H1 (cell line): ENCODE measurements around the gene GNG7. TPM values are rescaled to one million over a fixed set of nuclear protein-coding genes. Genes with fewer than 3 reads are reported as not detected.

Experiments used
- CTCF ChIA-PET: fragments of 300-600 bp; sonication (Branson Sonifier 250); formaldehyde crosslinking; loops from one replicate; lab custom pipeline; 2021; ENCODE audit not compliant: partially characterized antibody; lab: Charles Lee
- POLR2A ChIA-PET: fragments of 300-600 bp; sonication (Branson Sonifier 250); formaldehyde crosslinking; loops from one replicate; lab custom pipeline; 2021; ENCODE audit warnings: inconsistent platforms; ENCODE audit not compliant: partially characterized antibody; lab: Charles Lee
- DNase-seq, 2 experiments: peaks; one replicate each; pipeline versions ENCODE4 v3.0.0 to v3.0.0-alpha.2; 2010 to 2022; ENCODE audit warnings: low spot score in 2 of 2, low read depth in 1 of 2, mixed read lengths in 1 of 2
- FAIRE-seq: peaks from 2 replicates; lab custom pipeline; 2011; peaks lifted over from hg19 to GRCh38; lab: Jason Lieb, UNC
- H2AFZ ChIP-seq: 2 replicates; pipeline ENCODE4 v1.8.1; 2012; ENCODE audit warnings: low read length, inconsistent platforms
- H2AK5ac ChIP-seq: 2 replicates; pipeline ENCODE4 v1.6.1; 2013; ENCODE audit warnings: low read depth, low read length
- H2BK120ac ChIP-seq: replicated peaks from 2 replicates; pipeline ENCODE3; 2013; ENCODE audit warnings: low read depth, low read length, inconsistent platforms
- H2BK12ac ChIP-seq: 2 replicates; pipeline ENCODE4 v1.6.1; 2013; ENCODE audit warnings: low read depth, low read length
- H2BK15ac ChIP-seq: 2 replicates; pipeline ENCODE4 v1.6.1; 2013; ENCODE audit warnings: low read length
- H2BK20ac ChIP-seq: 2 replicates; pipeline ENCODE4 v1.6.1; 2013; ENCODE audit warnings: low read length
- H2BK5ac ChIP-seq: 2 replicates; pipeline ENCODE4 v1.6.1; 2013; ENCODE audit warnings: low read depth, low read length
- H3K14ac ChIP-seq: 2 replicates; pipeline ENCODE4 v1.6.1; 2013; ENCODE audit warnings: inconsistent platforms; ENCODE audit not compliant: insufficient read length
- H3K18ac ChIP-seq: 2 replicates; pipeline ENCODE4 v1.6.1; 2013; ENCODE audit warnings: low read length; ENCODE audit errors: extremely low read depth
- H3K23ac ChIP-seq: 2 replicates; pipeline ENCODE4 v1.6.1; 2013; ENCODE audit warnings: inconsistent platforms; ENCODE audit not compliant: insufficient read length
- H3K23me2 ChIP-seq: 2 replicates; pipeline ENCODE4 v1.6.1; 2013; ENCODE audit warnings: low read depth, low read length
- H3K27ac ChIP-seq: 2 replicates; pipeline ENCODE4 v1.6.1; 2011; ENCODE audit warnings: low read depth, low read length, inconsistent platforms
- H3K27me3 ChIP-seq, 4 experiments: replicated peaks in 1 of 4; 1 replicate in 1 of 4; 2 replicates in 3 of 4; pipeline versions ENCODE4 v1.6.1 to v1.8.1; 2011 to 2013; ENCODE audit warnings: low read length in 3 of 4, mild to moderate bottlenecking in 3 of 4, inconsistent platforms in 2 of 4, mixed read lengths in 2 of 4, moderate library complexity in 1 of 4; ENCODE audit not compliant: control insufficient read depth in 3 of 4, insufficient read depth in 3 of 4; ENCODE audit errors: extremely low read depth in 1 of 4
- H3K36me3 ChIP-seq, 4 experiments: 2 replicates each; pipeline versions ENCODE4 v1.6.1 to v1.8.1; 2011 to 2013; ENCODE audit warnings: mild to moderate bottlenecking in 4 of 4, low read length in 3 of 4, moderate library complexity in 2 of 4, control low read depth in 1 of 4, inconsistent platforms in 1 of 4; ENCODE audit not compliant: insufficient read depth in 4 of 4, control insufficient read depth in 2 of 4
- H3K4ac ChIP-seq: replicated peaks from 2 replicates; pipeline ENCODE3; 2013; ENCODE audit warnings: low read length, low read depth, mixed read lengths, inconsistent platforms; ENCODE audit not compliant: insufficient read length
- H3K4me1 ChIP-seq, 4 experiments: replicated peaks in 1 of 4; 1 replicate in 1 of 4; 2 replicates in 3 of 4; pipeline versions ENCODE4 v1.6.1 to v1.8.1; 2011 to 2013; ENCODE audit warnings: low read length in 3 of 4, inconsistent platforms in 2 of 4, mixed read lengths in 1 of 4; ENCODE audit not compliant: insufficient read depth in 4 of 4, control insufficient read depth in 3 of 4
- H3K4me2 ChIP-seq, 2 experiments: 2 replicates each; pipeline versions ENCODE4 v1.6.1 to v1.8.1; 2011 to 2013; ENCODE audit warnings: low read depth in 2 of 2, low read length in 2 of 2, control low read depth in 1 of 2, inconsistent platforms in 1 of 2, mild to moderate bottlenecking in 1 of 2; ENCODE audit not compliant: insufficient read depth in 1 of 2
- H3K4me3 ChIP-seq, 4 experiments: fragments of 200-600, 300-600 bp in 1 of 4; sonication (generic), shearing (Covaris generic), sonication (Bioruptor Twin) in 1 of 4; 2 replicates each; pipeline versions ENCODE4 v1.5.1 to v1.8.1; 2011 to 2016; ENCODE audit warnings: low read length in 4 of 4, low read depth in 3 of 4, control low read depth in 2 of 4, inconsistent platforms in 2 of 4, mild to moderate bottlenecking in 2 of 4, mixed read lengths in 1 of 4, moderate library complexity in 1 of 4; ENCODE audit not compliant: insufficient read depth in 2 of 4; ENCODE audit errors: extremely low read depth in 1 of 4
- H3K56ac ChIP-seq: replicated peaks from 2 replicates; pipeline ENCODE3; 2013; ENCODE audit warnings: low read depth, mild to moderate bottlenecking, mixed read lengths, low read length, inconsistent platforms; ENCODE audit not compliant: insufficient read length
- H3K79me1 ChIP-seq: 2 replicates; pipeline ENCODE4 v1.6.1; 2013; ENCODE audit warnings: low read depth, low read length, control low read depth
- H3K79me2 ChIP-seq, 2 experiments: 2 replicates each; pipeline versions ENCODE4 v1.6.1 to v1.8.1; 2012 to 2013; ENCODE audit warnings: low read length in 2 of 2, mild to moderate bottlenecking in 2 of 2, inconsistent platforms in 1 of 2; ENCODE audit not compliant: insufficient read depth in 2 of 2, control insufficient read depth in 1 of 2
- H3K9ac ChIP-seq, 4 experiments: replicated peaks in 1 of 4; 1 replicate in 1 of 4; 2 replicates in 3 of 4; pipeline versions ENCODE4 v1.6.1 to v1.8.1; 2011 to 2013; ENCODE audit warnings: low read depth in 3 of 4, low read length in 3 of 4, control low read depth in 2 of 4, mild to moderate bottlenecking in 2 of 4, moderate library complexity in 2 of 4, inconsistent platforms in 1 of 4; ENCODE audit errors: extremely low read depth in 1 of 4
- H3K9me3 ChIP-seq, 2 experiments: 2 replicates each; pipeline versions ENCODE4 v1.6.1 to v1.8.1; 2012 to 2013; ENCODE audit warnings: mild to moderate bottlenecking in 2 of 2, moderate library complexity in 2 of 2, control low read depth in 1 of 2, inconsistent platforms in 1 of 2, low read depth in 1 of 2, low read length in 1 of 2, mixed read lengths in 1 of 2; ENCODE audit not compliant: insufficient read depth in 2 of 2
- H4K20me1 ChIP-seq, 2 experiments: replicated peaks in 1 of 2; 2 replicates each; pipeline versions ENCODE3 to v1.8.1; 2011 to 2013; ENCODE audit warnings: inconsistent platforms in 2 of 2, low read length in 2 of 2, mild to moderate bottlenecking in 1 of 2; ENCODE audit not compliant: insufficient read depth in 2 of 2, control insufficient read depth in 1 of 2
- H4K5ac ChIP-seq: 2 replicates; pipeline ENCODE4 v1.6.1; 2013; ENCODE audit warnings: low read length, low read depth, mixed read lengths, inconsistent platforms; ENCODE audit not compliant: insufficient read length
- H4K8ac ChIP-seq: 2 replicates; pipeline ENCODE4 v1.8.0; 2013; ENCODE audit warnings: mild to moderate bottlenecking, moderate library complexity, low read length, inconsistent platforms; ENCODE audit not compliant: insufficient read depth; ENCODE audit errors: extremely low read depth
- H4K91ac ChIP-seq: replicated peaks from 2 replicates; pipeline ENCODE3; 2013; ENCODE audit warnings: low read length, mixed read lengths, inconsistent platforms; ENCODE audit not compliant: insufficient read length
- CBX5 ChIP-seq: fragments of 300-800, 300-1000 bp; sonication (generic); IDR thresholded peaks from 2 replicates; pipeline ENCODE4 v1.7.1; 2016; ENCODE audit warnings: antibody characterized with exemption, low read length, low read depth
- CTBP2 ChIP-seq: IDR thresholded peaks from 2 replicates; pipeline ENCODE4 v1.7.0; 2011; ENCODE audit warnings: borderline replicate concordance, mild to moderate bottlenecking, moderate library complexity, mixed read lengths, low read length; ENCODE audit not compliant: insufficient read depth, insufficient read length
- TBP ChIP-seq: IDR thresholded peaks from 2 replicates; pipeline ENCODE4 v1.6.1; 2011; ENCODE audit warnings: low read depth, low read length, improper control_type of control experiment
- WGBS, 2 experiments: shearing (Covaris generic) in 1 of 2; methylation state at CpG; one replicate each; pipeline versions ENCODE4 v1.1.6 to v1.1.7; 2013 to 2015; ENCODE audit warnings: low lambda C conversion rate in 2 of 2, mixed read lengths in 2 of 2, inconsistent platforms in 1 of 2, low coverage in 1 of 2, missing lambda C conversion rate in 1 of 2; ENCODE audit not compliant: insufficient replicate concordance in 2 of 2, insufficient coverage in 1 of 2, insufficient read length in 1 of 2; ENCODE audit errors: extremely low coverage in 1 of 2, missing lambda C conversion rate in 1 of 2; 5-methylcytosine and 5-hydroxymethylcytosine counted together
- polyA plus RNA-seq, 7 experiments: library from polyadenylated mRNA; depleted of rRNA in 3 of 7; stranded (reverse) in 5 of 7; unstranded in 2 of 7; fragments of >200 nt in 5 of 7; fragments of 200-250 nt in 2 of 7; gene quantifications; 1 replicate in 5 of 7; 2 replicates in 1 of 7; 4 replicates in 1 of 7; pipeline versions ENCODE4 v1.2.1 to v1.2.3, GENCODE V29; 2011 to 2013; ENCODE audit warnings: missing spikeins in 2 of 7, mixed read lengths in 2 of 7
- total RNA-seq: library from RNA; stranded (reverse); fragmentation: NEBNext Ultra II Directional; extraction: Animal tissue kit (Norgen Biotek cat#: 25700); gene quantifications from 2 replicates; pipeline ENCODE4 v1.2.1, GENCODE V29; 2021

The GNG7 gene
- total and polyA plus RNA-seq, 2 of the 8 experiments (the other 6 are each of a cell fraction or from before 2014, with no cell fraction given): 2.8 to 7.8 TPM

DNA sequence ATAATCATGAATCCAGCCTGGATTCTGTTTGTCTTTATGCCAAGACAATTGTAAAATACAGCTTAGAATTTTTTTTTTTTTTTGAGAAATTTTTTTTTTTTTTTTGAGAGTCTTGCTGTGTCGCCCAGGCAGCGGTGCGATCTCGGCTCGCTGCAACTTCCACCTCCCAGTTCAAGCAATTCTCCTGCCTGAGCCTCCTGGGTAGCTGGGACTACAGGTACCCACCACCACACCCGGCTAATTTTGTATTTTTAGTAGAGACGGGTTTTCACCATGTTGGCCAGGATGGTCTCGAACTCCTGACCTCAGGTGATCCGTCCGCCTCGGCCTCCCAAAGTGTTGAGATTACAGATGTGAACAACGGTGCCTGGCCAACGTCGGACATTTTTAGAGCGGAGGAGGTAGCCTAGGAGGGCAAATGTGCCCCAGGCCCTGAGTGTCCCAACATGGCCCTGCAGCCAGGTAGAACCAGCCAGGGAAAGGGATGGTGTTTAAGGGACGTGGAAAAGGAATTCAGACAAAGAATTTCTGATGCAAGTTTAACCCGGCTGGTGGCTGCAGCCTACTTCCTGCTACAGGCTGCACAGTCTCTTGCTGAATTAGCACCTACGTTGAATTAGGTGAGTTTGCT, 89.8 kb downstream of the GNG7 start:
- FAIRE-seq (no peak), DNase-seq (no peak)
- no peak overlapping the region for H2BK20ac ChIP-seq
- no peak overlapping the region for H3K9ac ChIP-seq
- H3K36me3 ChIP-seq: no peaks in the 10 kb centered on the region
- H3K23me2 ChIP-seq: no peaks in the 10 kb centered on the region; the same call in 1 of the 2 replicates
- no peak overlapping the region for H3K4me3 ChIP-seq
- H2BK120ac ChIP-seq: no peak overlapping the region
- POLR2A ChIA-PET: interaction anchor here (1.5 to 12.5 kb wide), 3 partner anchors 10 to 185 kb away, joined by 3 to 135 read pairs (median 6); partner anchors contain the start of gene GADD45B
- H2AFZ ChIP-seq: no peak overlapping the region
- H3K4me2 ChIP-seq: no peak overlapping the region
- 0 out of 2 replicates have a peak overlapping the region, but pooled peaks have one; percentile 60 for H2BK12ac ChIP-seq
- peaks cover 0 to 5% (median under 1%) of the 10 kb centered on the region in 4 experiments; a peak in 2 of 7 replicates for H3K4me1 ChIP-seq
- no peak overlapping the region for H3K23ac ChIP-seq
- H3K18ac ChIP-seq: no peak overlapping the region
- no peak overlapping the region for H3K27ac ChIP-seq
- H2BK15ac ChIP-seq: no peak overlapping the region
- peaks cover 0 to 9% (median 2%) of the 10 kb centered on the region in 4 experiments; a peak in 1 of 7 replicates for H3K27me3 ChIP-seq
- CTCF ChIA-PET: interaction anchor here (0.6 to 7.9 kb wide), 22 partner anchors 8 to 202 kb away, joined by 3 to 133 read pairs (median 6); partner anchors contain the start of genes GADD45B and LMNB2
- 90% methylated on average over 18 of the region's 18 CpGs; no CpG with 5 or more reads in 1 of the 2 experiments for WGBS, 2 experiments
- no peak overlapping the region for H3K56ac ChIP-seq
- no peak overlapping the region for H4K5ac ChIP-seq
- no peaks in the 10 kb centered on the region for H3K79me2 ChIP-seq
- H3K9me3 ChIP-seq: peaks cover 5 to 10% of the 10 kb centered on the region in 2 experiments; a peak in 3 of 4 replicates
- H3K4ac ChIP-seq: peak overlapping the region; percentile 23
- no peaks in the 10 kb centered on the region for H3K79me1 ChIP-seq
- H2AK5ac ChIP-seq: no peak overlapping the region
- H4K8ac ChIP-seq: no peak overlapping the region
- no peak overlapping the region for H2BK5ac ChIP-seq
- no peak overlapping the region for H3K14ac ChIP-seq
- H4K91ac ChIP-seq: no peak overlapping the region
- peaks cover 0 to 2% of the 10 kb centered on the region in 2 experiments for H4K20me1 ChIP-seq
- no peak for TF ChIP-seq CBX5
- TF ChIP-seq TBP: no peak
- no peak for TF ChIP-seq CTBP2
